ENCODE data around the gene GHSR.

The GHSR gene

DNA sequence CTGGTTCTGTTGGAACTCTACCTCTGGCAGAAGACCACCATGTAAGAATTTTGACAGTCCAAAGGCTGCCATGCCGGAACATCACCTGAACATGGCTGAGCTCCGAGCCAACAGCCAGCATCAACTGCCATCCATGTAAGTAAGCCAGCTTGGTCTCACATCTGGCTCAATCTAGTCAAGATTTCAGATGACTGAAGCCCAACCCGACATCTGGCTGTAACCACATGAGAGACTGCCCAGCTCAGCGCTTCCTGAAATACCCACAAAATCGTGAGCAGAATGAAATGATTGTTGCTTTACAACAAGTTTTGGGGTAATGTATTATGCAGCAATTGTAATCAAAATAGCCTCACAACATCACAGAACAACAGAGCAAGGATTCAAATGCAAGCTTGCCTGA, 32.9 kb downstream of the GHSR start:
- no peak for DNase-seq

DNA sequence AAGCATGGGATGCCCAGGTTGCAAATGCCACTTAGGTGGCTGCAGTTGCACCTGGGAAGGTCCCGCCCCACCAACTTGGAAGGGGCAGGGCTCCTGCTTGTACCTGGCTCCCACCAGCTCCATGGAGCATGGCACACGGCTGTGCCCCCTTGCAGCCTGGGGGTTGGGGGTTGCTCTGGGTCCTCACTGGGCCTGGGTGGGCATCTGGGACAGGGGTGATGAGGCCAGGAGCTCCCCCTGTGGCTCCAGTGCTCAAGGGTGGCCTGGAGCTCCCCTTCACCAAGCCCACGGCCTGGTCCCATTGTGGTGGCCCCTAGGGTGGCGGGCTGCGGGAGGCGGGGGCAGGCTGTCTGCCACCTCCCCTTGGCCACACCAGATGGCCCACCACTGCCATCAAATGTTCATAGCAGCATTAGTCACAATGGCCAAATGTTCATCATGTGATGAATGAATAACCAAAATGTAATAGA, 36.7 kb downstream of the GHSR start:
- DNase-seq: no peak

DNA sequence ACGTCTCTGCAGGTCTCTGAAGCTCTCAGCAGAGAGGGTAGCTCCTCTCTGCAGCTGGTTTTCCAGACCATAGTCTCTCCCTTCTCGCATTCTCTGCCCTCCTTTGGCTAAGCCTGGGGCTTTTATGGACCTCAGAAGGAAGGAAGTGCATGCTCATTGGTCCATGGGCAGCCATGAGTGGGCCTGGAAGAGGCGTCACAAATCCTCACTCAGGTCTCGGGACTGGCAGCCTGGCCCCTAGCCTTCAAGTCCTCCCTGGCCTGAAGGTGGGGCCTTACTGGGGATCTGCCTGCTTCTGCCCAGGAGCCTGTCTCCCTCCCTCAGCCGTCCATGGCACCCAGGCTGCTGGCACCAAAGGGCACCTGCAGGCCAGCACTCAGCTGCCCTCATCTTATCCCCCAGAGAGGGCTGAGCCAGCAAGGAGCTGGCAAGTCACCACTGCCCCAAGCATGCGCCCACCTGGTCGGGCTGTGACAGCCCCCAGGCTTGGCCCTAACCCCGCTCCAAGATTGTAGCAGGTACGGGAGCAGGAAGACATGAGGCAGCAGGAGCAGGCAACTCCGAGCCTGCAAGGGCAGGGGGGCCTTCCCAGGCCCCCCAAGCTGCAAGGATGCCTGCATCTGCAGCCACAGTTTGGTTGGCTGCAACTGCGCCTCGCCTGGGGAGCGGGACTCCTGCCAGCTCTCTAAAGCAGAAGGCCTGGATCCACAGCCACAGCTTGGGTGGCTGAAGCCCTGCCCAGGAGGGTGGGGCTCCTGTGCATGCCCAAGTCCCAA, 37.4 kb downstream of the GHSR start:
- no peak for DNase-seq

DNA sequence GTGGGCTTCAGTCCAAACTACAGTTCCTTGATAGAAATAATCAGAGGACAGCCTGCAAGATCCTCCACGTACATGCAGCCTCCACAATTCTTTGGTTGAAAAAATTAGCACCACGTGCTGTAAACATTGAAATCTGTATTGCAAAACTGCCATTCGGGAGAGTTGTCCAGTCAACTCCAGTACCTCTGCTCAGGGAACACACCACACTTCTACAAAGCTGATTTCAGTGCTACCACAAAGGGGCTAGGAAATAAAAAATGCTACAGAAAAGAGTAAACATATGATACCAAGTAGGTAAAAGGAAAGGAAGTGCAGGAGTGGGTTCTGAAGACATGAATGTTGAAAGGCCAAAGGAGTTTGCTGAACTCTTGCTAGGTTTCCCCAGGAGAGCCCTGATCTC, 40.4 kb downstream of the GHSR start:
- no peak for DNase-seq

DNA sequence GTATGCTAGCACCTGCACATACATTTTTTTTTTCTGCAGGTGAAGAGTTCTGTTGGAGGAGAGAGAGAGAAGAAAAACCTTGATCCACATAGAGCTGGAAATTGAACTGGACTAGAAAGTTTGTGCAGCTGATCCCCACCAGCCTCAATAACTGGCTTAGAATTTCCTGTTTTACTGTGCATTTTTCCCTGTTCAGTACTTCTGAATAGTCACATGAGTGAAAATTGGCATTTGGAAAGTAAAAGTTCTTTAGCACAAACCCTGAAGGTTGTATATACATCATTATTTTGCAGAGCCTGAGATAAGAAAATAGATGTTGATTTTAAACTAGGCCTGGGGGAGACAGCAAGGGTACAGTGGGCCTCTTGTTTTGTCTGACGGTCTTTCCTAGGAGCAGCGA, 42.3 kb downstream of the GHSR start:
- no peak for DNase-seq

DNA sequence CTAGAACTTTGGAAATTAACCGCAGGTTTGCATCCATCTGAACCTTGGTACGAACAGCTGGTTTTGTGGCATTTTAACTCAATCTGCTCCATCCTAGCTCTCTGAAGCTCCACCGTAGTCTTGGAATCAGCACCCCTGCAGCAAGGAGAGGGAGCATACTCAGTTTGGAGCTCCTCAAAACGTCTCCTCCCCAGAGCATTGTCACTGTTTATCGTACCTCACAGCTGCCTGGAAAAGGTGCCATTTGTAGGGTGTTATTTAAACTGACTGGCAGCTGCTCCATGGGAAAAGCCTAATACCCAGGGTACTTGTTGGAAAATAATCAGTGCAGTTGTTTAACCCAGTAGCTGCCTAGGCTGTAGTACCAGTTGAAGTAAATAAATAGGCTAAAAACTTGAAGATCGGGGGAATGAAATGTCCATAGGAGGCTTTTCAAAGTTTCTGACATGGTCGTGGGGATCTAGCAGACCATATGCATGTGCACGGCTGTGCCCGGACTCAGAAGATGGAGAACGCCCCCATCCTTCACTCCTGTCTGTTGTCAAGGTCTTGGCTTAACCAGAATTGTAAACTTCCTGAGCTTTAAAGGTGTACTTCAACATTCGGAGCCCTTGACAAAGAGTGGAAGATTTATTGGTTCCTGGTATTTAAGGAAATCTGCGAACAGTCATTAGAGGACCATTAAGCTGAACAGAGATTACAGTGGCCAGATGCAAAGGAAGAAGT, 43.9 kb downstream of the GHSR start:
- DNase-seq: no peak

DNA sequence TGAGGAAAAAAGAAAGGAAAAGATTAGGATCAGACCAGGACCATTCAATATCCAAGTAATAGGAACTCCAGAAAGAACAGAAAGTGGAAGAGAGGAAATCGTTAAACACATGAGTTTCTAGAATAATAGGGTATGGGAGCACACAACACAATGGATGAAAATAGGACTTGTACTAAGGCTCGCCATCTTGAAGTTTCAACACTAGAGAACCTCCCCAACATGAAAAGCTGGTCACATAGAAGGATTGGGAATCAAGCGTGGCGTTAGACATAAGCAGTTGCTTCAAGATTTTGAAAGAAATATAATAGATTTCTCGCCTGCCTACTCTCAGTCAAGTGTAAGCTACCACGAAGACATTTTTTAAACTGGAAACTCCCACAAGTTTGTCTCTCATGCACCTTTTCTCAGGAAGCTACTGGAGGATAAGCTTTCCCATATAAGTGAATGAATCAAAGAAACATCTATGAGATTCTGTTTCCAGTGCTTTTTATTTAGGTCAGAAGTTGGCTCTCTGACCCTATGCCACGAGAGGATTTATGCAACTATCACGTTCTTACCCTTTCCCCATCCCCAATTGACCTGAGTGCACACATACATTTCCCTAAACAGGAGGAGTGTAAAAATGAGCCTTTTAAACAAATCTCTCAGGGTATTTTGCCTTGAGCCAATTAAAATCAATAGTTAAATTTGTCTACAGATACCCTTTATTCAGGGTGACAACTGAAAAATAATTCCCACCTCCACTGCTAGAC, 45.2 kb downstream of the GHSR start:
- DNase-seq: no peak

DNA sequence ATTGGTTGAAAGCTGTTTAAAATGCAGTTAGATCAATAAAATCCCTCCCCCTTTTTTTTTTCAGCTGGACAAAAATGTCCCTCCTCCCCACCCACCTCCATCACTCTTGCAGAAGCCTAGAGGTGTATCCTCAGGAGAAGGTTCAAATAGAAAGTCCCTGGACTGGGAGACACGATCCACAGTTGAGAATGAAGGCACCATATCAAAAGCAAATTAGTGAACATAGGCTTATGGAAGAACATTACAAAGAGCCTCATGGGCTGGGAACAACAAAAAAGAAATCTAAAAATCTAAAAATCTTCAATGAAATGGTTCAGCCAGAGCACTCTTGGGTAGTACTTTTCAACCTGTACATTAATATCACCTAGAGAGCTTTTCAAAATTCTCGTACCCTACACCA, 46.2 kb downstream of the GHSR start:
- no peak for DNase-seq

DNA sequence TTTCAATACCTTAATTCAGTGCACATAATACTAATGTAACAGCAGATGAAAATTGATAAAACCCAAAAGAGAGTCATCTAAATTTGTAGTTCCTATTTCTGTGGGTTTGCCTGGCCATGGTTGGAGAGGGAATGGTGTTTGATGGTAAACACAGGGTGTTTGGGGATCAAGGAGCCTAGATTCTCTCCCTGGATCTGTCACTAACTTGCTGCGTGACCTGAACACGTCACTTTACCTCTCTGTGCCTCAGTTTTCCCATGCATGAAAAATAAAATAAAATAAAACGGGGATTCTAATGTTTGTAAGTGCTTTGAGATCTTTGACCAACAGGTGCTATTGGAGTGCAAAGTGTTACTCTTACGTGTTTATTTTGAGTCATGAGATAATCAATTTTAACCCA, 49.8 kb downstream of the GHSR start:
- no peak for DNase-seq

DNA sequence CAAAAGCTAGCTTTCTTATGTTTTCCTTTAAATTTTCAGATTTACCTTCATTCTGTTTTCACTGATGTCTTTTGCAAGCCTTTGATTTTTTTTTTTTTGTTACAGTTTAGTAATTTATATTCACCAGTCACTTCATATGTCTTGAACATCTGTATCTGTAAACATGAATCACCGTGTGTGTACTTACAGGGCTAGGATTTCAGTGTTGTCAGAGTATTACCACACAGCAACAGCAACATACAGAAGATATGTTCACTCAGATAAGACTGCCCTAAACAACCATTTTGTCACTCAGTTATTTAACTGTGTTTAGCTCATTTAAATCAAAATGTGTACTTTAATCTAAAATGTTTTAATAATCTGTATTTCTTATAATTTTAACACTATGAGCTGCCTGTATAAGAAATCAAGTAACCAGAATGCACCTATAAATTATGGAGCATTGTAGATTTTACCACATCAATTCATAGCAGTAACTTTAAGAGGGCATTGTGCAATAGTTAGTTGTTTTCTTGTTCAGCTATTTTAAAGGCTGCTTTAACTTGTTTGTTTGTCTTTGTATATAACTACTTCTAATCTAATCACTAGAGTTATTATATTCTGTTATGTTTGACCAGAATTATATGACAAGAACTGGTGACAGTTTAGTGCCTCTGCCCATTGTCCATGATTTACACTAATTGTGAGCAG, 50.4 kb downstream of the GHSR start:
- no peak for DNase-seq

DNA sequence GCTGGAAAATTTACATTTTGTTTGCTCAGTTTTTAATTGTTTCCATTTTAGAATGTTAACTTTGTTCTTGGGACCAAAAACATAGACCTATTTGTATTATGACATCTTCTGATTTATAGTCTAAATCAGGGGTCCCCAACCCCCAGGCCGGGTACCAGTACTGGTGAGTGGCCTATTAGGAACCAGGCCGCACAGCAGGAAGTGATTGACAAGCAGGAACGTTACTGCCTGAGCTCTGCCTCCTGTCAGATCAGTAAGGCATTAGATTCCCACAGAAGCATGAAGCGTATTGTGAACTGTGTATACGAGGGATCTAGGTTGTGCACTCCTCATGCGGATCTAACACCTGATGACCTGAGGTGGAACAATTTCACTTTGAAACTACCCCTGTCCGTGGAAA, 51.9 kb downstream of the GHSR start:
- DNase-seq: no peak

DNA sequence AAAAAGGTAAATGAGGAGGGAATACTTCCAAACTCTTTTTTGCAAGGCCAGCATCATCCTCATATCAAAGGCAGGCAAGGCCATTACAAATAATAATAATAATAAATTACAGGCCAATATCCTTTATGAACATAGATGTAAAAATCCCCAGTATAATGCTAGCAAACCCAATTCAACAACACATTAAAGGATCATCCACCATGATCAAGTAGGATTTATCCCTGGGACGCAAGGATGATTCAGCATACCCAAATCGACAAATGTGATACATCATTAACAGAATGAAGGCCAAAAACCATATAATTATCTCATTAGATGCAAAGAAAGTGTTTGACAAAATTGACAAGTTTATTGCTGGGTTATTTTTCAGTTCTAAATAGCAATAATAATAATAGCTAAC, 53.6 kb downstream of the GHSR start:
- DNase-seq: no peak
